ENCODE measurements around the gene PGGHG.
"Not testable (repeated sequence)": the region's sequence is repeated elsewhere in the genome, so short reads cannot be mapped to it uniquely, and the experiment has no call there.

Gene PGGHG

DNA sequence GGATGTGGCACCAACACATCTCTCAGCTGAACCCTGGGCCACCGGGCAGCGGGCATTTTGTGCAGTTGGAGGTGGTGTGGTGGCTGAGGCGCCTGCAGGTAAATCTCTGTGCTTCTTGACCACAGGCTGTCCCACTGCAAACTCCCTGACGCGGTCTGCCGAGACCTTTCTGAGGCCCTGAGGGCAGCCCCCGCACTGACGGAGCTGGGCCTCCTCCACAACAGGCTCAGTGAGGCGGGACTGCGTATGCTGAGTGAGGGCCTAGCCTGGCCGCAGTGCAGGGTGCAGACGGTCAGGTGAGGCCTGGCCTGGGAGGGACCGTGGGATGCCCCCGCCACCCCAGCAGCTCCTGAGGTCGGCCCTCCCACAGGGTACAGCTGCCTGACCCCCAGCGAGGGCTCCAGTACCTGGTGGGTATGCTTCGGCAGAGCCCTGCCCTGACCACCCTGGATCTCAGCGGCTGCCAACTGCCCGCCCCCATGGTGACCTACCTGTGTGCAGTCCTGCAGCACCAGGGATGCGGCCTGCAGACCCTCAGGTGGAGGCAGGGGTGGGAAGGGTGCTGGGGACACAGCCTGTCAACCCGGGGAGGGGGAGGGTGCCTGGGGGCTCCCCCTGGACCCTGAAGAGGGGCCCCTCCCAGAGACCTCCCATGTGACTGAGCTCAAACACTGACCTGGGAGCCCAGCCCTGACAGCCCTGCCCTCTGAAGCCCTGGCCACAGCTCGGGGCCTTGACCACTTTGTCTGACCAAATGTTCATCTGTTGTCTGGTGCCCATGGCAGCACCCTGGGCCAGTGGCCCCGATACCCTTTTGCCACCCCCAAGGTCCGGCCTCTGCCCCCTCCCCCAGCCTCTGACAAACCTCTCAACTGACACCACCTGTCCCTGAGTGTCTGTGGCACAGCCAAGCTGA is 4.6 kb upstream of the PGGHG start:
- in situ Hi-C loops (cut with HindIII; ENCODE audit: low sequenced_read_pairs) = no loop called here
- no peak overlapping the region for H3K4me3 ChIP-seq (ENCODE audit: low read depth, low read length)
- no peak for TF ChIP-seq CTCF (IDR thresholded peaks at IDR 0.05; ENCODE audit: low read depth, low read length)
- DNase-seq (ENCODE audit: low read depth, low spot score) = no peak

- TF ChIP-seq CTCF (IDR thresholded peaks at IDR 0.05; ENCODE audit: low read depth, low read length) = no peak
- DNase-seq (ENCODE audit: low read depth, low spot score) = no peak
- in situ Hi-C loops (cut with HindIII; ENCODE audit: low sequenced_read_pairs) = no loop called here
- no peak overlapping the region for H3K4me3 ChIP-seq (ENCODE audit: low read depth, low read length)
Observed at GRCh38 chr11:285021-285893, 3.7 kb upstream of the PGGHG start.

- no peak for DNase-seq (ENCODE audit: low read depth, low spot score)
- in situ Hi-C loops (cut with HindIII; ENCODE audit: low sequenced_read_pairs) = no loop called here
- TF ChIP-seq CTCF (IDR thresholded peaks at IDR 0.05; ENCODE audit: low read depth, low read length) = no peak
- H3K4me3 ChIP-seq (ENCODE audit: low read depth, low read length) = no peak overlapping the region
Observed at GRCh38 chr11:285894-286220, 3.1 kb upstream of the PGGHG start.

DNA sequence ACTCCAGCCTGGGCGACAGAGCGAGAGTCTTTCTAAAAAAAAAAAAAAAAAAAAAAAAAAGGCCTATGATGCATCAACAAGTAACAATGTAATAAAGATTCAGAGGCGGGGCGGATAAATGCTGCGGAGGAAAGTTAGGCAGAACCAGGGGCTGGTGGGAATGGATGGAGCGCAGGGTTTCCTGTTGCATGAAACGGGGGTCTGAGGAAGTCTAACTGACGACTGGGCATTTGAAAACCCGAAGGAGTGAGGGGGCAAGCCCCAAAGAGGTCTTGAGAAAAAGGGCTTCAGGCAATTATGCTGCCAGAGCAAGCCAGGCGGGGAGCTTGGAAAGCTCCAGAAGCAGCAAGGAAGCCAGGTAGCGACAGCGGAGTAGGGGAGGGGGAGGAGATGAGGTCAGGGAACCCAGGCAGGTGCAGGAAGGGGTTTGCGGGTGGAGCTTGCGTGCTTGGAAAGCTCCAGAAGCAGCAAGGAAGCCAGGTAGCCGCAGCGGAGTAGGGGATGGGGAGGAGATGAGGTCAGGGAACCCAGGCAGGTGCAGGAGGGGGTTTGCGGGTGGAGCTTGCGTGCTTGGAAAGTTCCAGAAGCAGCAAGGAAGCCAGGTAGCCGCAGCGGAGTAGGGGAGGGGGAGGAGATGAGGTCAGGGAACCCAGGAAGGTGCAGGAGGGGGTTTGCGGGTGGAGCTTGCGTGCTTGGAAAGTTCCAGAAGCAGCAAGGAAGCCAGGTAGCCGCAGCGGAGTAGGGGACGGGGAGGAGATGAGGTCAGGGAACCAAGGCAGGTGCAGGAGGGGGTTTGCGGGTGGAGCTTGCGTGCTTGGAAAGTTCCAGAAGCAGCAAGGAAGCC is 1.7 kb upstream of the PGGHG start:
- in situ Hi-C loops (cut with HindIII; ENCODE audit: low sequenced_read_pairs); DNase-seq (ENCODE audit: low read depth, low spot score); H3K4me3 ChIP-seq (ENCODE audit: low read depth, low read length): not testable (repeated sequence)

GRCh38 chr11:287821-288477 is 977 bp upstream of the PGGHG start:
- no peak for TF ChIP-seq CTCF (IDR thresholded peaks at IDR 0.05; ENCODE audit: low read depth, low read length)
- no peak for DNase-seq (ENCODE audit: low read depth, low spot score)
- H3K4me3 ChIP-seq (ENCODE audit: low read depth, low read length) = peak overlapping the region; percentile 43
- in situ Hi-C loops (cut with HindIII; ENCODE audit: low sequenced_read_pairs) = no loop called here

DNA sequence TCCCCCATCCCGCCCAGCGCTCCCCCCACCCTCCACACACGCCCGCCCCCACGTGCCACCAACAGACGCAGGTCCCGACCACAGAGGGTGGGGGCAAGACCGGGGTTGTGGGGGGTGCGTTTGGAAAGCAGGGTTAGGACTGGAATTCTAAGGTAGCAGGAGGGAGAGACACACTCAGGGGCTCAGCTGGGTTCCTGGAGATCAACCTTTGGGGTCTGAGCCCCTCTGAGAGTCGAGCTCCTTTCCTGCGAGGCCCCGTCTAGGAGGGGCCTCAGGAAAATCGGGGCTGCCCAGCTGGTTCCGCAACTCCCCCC is 429 bp downstream of the PGGHG start:
- TF ChIP-seq CTCF (IDR thresholded peaks at IDR 0.05; ENCODE audit: low read depth, low read length) = no peak
- in situ Hi-C loops (cut with HindIII; ENCODE audit: low sequenced_read_pairs) = no loop called here
- peak overlapping the region; percentile 37 for H3K4me3 ChIP-seq (ENCODE audit: low read depth, low read length)
- DNase-seq (ENCODE audit: low read depth, low spot score) = no peak
